Keratinocyte (primary cell): Measurements from ENCODE around the gene TNS3.

Experiments
- EZH2 ChIP-seq: IDR thresholded peaks from one replicate; pipeline ENCODE4 v1.6.1; 2012; ENCODE audit warnings: inconsistent platforms, mild to moderate bottlenecking, low read length, moderate library complexity
- TF ChIP-seq, protein P1 (sequence below), 3 experiments: IDR thresholded peaks in 1 of 3; conservative IDR thresholded peaks in 1 of 3; optimal IDR thresholded peaks in 1 of 3; 2 replicates in 2 of 3; 3 replicates in 1 of 3; pipeline versions ENCODE3 to v1.5.1; 2011; ENCODE audit warnings: low read length in 3 of 3, mild to moderate bottlenecking in 3 of 3, moderate library complexity in 2 of 3, control low read depth in 1 of 3, inconsistent platforms in 1 of 3; ENCODE audit not compliant: insufficient read depth in 2 of 3; ENCODE audit errors: extremely low read depth in 1 of 3

DNA sequence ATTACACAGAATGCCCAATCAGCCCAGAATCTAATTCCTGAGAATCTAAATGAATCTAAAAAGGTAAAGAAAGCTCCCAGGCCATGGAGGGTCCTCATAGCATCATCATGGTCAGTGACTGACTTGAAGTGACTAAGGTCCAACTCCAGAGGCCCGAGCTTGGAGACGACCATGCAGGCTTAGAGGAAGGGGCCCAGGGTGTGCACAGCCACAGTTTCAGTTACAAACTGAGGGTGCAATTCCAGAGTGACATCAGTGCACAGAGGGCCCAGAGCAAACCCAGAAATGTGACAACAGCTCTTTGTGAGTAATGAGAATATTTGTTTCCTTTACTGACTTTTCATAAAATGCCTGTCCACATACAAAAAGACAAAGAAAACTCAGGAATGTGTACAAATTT, 170.0 kb downstream of the TNS3 start:
- TF ChIP-seq, protein P1, sequence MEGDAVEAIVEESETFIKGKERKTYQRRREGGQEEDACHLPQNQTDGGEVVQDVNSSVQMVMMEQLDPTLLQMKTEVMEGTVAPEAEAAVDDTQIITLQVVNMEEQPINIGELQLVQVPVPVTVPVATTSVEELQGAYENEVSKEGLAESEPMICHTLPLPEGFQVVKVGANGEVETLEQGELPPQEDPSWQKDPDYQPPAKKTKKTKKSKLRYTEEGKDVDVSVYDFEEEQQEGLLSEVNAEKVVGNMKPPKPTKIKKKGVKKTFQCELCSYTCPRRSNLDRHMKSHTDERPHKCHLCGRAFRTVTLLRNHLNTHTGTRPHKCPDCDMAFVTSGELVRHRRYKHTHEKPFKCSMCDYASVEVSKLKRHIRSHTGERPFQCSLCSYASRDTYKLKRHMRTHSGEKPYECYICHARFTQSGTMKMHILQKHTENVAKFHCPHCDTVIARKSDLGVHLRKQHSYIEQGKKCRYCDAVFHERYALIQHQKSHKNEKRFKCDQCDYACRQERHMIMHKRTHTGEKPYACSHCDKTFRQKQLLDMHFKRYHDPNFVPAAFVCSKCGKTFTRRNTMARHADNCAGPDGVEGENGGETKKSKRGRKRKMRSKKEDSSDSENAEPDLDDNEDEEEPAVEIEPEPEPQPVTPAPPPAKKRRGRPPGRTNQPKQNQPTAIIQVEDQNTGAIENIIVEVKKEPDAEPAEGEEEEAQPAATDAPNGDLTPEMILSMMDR (optimal IDR thresholded peaks at IDR 0.05 in 1 of 3, IDR thresholded peaks at IDR 0.05 in 1 of 3, conservative IDR thresholded peaks at IDR 0.05 in 1 of 3; ENCODE audit: extremely low read depth in 1 of 3, insufficient read depth in 2 of 3, low read length in 3 of 3) = no peak
- no peak for TF ChIP-seq EZH2
